SK-N-SH (cell line): ENCODE measurements around the gene MIS12. TPM values are rescaled to one million over a fixed set of nuclear protein-coding genes. Genes with fewer than 3 reads are reported as not detected.

Experiments used
- CTCF ChIA-PET: fragments of 300-600, 350-600 bp; formaldehyde crosslinking; extraction: SDS; loops from one replicate; lab custom pipeline; 2021; lab: Yijun Ruan, JAX
- POLR2A ChIA-PET: fragments of 350-600 bp; sonication (Branson Sonifier 250); formaldehyde crosslinking; extraction: SDS; loops from one replicate; lab custom pipeline; 2020; ENCODE audit warnings: antibody characterized with exemption, inconsistent platforms; lab: Yijun Ruan, JAX
- DNase-seq: peaks from one replicate; pipeline ENCODE4 v3.0.0; 2012
- H2AFZ ChIP-seq: fragments of 200-600 bp; sonication (generic); 2 replicates; pipeline ENCODE4 v1.8.1; 2016; ENCODE audit warnings: antibody characterized with exemption, mild to moderate bottlenecking, low read depth
- H3F3A ChIP-seq: fragments of 200-600 bp; sonication (generic); replicated peaks from 2 replicates; pipeline ENCODE3; 2016; ENCODE audit warnings: antibody characterized with exemption, mild to moderate bottlenecking; ENCODE audit not compliant: insufficient read depth
- H3K27ac ChIP-seq, 2 experiments: fragments of 200-500 bp in 1 of 2; fragments of 200-600 bp in 1 of 2; sonication (Bioruptor generic) in 1 of 2; sonication (generic), shearing (Covaris generic) in 1 of 2; 2 replicates each; pipeline versions ENCODE4 v1.5.1 to v1.6.1; 2014 to 2016; ENCODE audit warnings: low read depth in 2 of 2, inconsistent platforms in 1 of 2, low read length in 1 of 2, mild to moderate bottlenecking in 1 of 2, mixed read lengths in 1 of 2
- H3K27me3 ChIP-seq: fragments of 200-600 bp; sonication (generic), shearing (Covaris generic); 2 replicates; pipeline ENCODE4 v1.6.1; 2016; ENCODE audit warnings: mixed run types; ENCODE audit not compliant: insufficient read depth
- H3K36me3 ChIP-seq, 2 experiments: fragments of 200-500 bp in 1 of 2; fragments of 200-600 bp in 1 of 2; sonication (Bioruptor generic) in 1 of 2; sonication (generic) in 1 of 2; replicated peaks in 1 of 2; 2 replicates each; pipeline versions ENCODE3 to v1.5.1; 2014 to 2016; ENCODE audit warnings: low read length in 1 of 2, mild to moderate bottlenecking in 1 of 2; ENCODE audit not compliant: insufficient read depth in 2 of 2, control insufficient read depth in 1 of 2
- H3K4me1 ChIP-seq, 2 experiments: fragments of 200-500 bp in 1 of 2; fragments of 200-600 bp in 1 of 2; sonication (Bioruptor generic) in 1 of 2; sonication (generic), shearing (Covaris generic) in 1 of 2; 2 replicates each; pipeline versions ENCODE4 v1.5.1 to v1.6.1; 2014 to 2016; ENCODE audit warnings: low read depth in 1 of 2, low read length in 1 of 2, mixed run types in 1 of 2; ENCODE audit not compliant: insufficient read depth in 2 of 2, control insufficient read depth in 1 of 2
- H3K4me2 ChIP-seq: fragments of 200-600 bp; sonication (generic), shearing (Covaris generic); 2 replicates; pipeline ENCODE4 v1.6.1; 2017; ENCODE audit warnings: mixed run types
- H3K4me3 ChIP-seq, 2 experiments: fragments of 200-500 bp in 1 of 2; fragments of 200-600 bp in 1 of 2; sonication (Bioruptor generic) in 1 of 2; sonication (generic), shearing (Covaris generic) in 1 of 2; 2 replicates each; pipeline versions ENCODE4 v1.5.1 to v1.8.1; 2014 to 2016; ENCODE audit warnings: low read depth in 2 of 2, inconsistent platforms in 1 of 2, low read length in 1 of 2, mild to moderate bottlenecking in 1 of 2, mixed read lengths in 1 of 2, moderate library complexity in 1 of 2
- H3K79me2 ChIP-seq: fragments of 200-600 bp; sonication (generic); 2 replicates; pipeline ENCODE4 v1.8.1; 2017; ENCODE audit warnings: mild to moderate bottlenecking; ENCODE audit not compliant: insufficient read depth
- H3K9ac ChIP-seq: fragments of 200-600 bp; sonication (generic); 2 replicates; pipeline ENCODE4 v1.6.1; 2017; ENCODE audit warnings: mixed run types
- H3K9me2 ChIP-seq: fragments of 200-600 bp; sonication (generic); 2 replicates; pipeline ENCODE4 v1.6.1; 2017; ENCODE audit warnings: mixed run types
- H3K9me3 ChIP-seq: fragments of 200-600 bp; sonication (generic); 2 replicates; pipeline ENCODE4 v1.6.1; 2017; ENCODE audit warnings: mixed run types, mild to moderate bottlenecking, moderate library complexity
- H4K20me1 ChIP-seq: fragments of 200-600 bp; sonication (generic); 2 replicates; pipeline ENCODE4 v1.6.1; 2017; ENCODE audit warnings: mild to moderate bottlenecking, mixed run types; ENCODE audit not compliant: insufficient read depth
- ELF1 ChIP-seq: IDR thresholded peaks from 2 replicates; pipeline ENCODE4 v1.4.0; 2012
- EZH2phosphoT487 ChIP-seq: fragments of 200-600 bp; sonication (generic); IDR thresholded peaks from 2 replicates; pipeline ENCODE4 v1.6.1; 2017; ENCODE audit warnings: low read depth, mixed run types, mild to moderate bottlenecking, antibody characterized with exemption, moderate library complexity, borderline replicate concordance
- GATA2 ChIP-seq: sonication (generic); formaldehyde crosslinking; IDR thresholded peaks from 2 replicates; pipeline ENCODE4 v1.5.0; 2020; ENCODE audit warnings: mild to moderate bottlenecking, missing genetic modification reagents
- JUND ChIP-seq: IDR thresholded peaks from 2 replicates; pipeline ENCODE4 v1.4.0; 2012
- NFIC ChIP-seq: IDR thresholded peaks from 2 replicates; pipeline ENCODE4 v1.4.0; 2012; ENCODE audit warnings: borderline replicate concordance
- RCOR1 ChIP-seq: fragments of 150-350 bp; IDR thresholded peaks from 2 replicates; pipeline ENCODE4 v1.6.1; 2017; ENCODE audit warnings: antibody characterized with exemption, low read length
- RXRA ChIP-seq: IDR thresholded peaks from 2 replicates; pipeline ENCODE4 v1.4.0; 2012; ENCODE audit warnings: low read depth, mild to moderate bottlenecking, borderline replicate concordance
- SIN3A ChIP-seq: IDR thresholded peaks from 2 replicates; pipeline ENCODE4 v1.6.1; 2012; ENCODE audit warnings: low read depth, mild to moderate bottlenecking, low read length, moderate library complexity, borderline replicate concordance
- SMC3 ChIP-seq: IDR thresholded peaks from 2 replicates; pipeline ENCODE4 v1.6.1; 2012; ENCODE audit warnings: low read depth, low read length, improper control_type of control experiment
- TCF12 ChIP-seq: IDR thresholded peaks from 2 replicates; pipeline ENCODE4 v1.4.0; 2012
- WGBS: methylation state at CpG from one replicate; pipeline ENCODE4 v1.1.6; 2017; ENCODE audit warnings: low lambda C conversion rate; 5-methylcytosine and 5-hydroxymethylcytosine counted together
- polyA plus RNA-seq, 3 experiments: library from polyadenylated mRNA; depleted of rRNA; stranded (reverse); fragments of >200 nt; gene quantifications; 2 replicates each; pipeline ENCODE4 v1.2.3, GENCODE V29; 2012
- TF ChIP-seq, protein P1 (sequence below): IDR thresholded peaks from 2 replicates; pipeline ENCODE4 v1.4.0; 2012; ENCODE audit warnings: low read depth
- TF ChIP-seq, protein P2 (sequence below): IDR thresholded peaks from 2 replicates; pipeline ENCODE4; 2012
- TF ChIP-seq, protein P3 (sequence below): fragments of 200-600 bp; sonication (generic); IDR thresholded peaks from 2 replicates; pipeline ENCODE4 v1.6.1; 2017; ENCODE audit warnings: antibody characterized with exemption, mild to moderate bottlenecking, moderate library complexity
- TF ChIP-seq, protein P4 (sequence below): IDR thresholded peaks from 2 replicates; pipeline ENCODE4 v1.4.0; 2012; ENCODE audit warnings: low read depth, borderline replicate concordance

The MIS12 gene
- polyA plus RNA-seq, 1 of the 3 experiments (the other 2 are of a cell fraction) = 9.3 TPM

DNA sequence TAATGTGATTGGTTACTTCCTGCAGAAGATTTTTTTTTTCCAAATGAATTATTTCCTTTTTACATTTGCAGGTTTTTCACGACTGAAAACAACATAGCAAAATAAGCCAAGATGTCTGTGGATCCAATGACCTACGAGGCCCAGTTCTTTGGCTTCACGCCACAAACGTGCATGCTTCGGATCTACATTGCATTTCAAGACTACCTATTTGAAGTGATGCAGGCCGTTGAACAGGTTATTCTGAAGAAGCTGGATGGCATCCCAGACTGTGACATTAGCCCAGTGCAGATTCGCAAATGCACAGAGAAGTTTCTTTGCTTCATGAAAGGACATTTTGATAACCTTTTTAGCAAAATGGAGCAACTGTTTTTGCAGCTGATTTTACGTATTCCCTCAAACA lies 2.4 kb downstream of the MIS12 start:
- H3K4me2 ChIP-seq = no peak overlapping the region
- no peak for DNase-seq
- no peak overlapping the region for H3K27ac ChIP-seq
- peaks cover 33 to 41% of the 10 kb centered on the region in 2 experiments for H3K36me3 ChIP-seq
- no peaks in the 10 kb centered on the region for H3K9me2 ChIP-seq
- H3K27me3 ChIP-seq = no peaks in the 10 kb centered on the region
- H3F3A ChIP-seq = peaks cover 9% of the 10 kb centered on the region
- no peak for TF ChIP-seq GATA2 (CRISPR knock-in tag)
- TF ChIP-seq RXRA = no peak
- peaks cover 15 to 16% of the 10 kb centered on the region in 2 experiments; a peak in 3 of 4 replicates for H3K4me1 ChIP-seq
- H3K9me3 ChIP-seq = no peaks in the 10 kb centered on the region; the same call in 1 of the 2 replicates
- peaks cover 54% of the 10 kb centered on the region for H3K79me2 ChIP-seq
- ChIA-PET CTCF (no interaction called here), POLR2A (interaction anchor here (1.2 to 5.5 kb wide), 2 partner anchors 8 to 11 kb away, joined by 3 to 46 read pairs; a partner anchor contains a TSS)
- no peak overlapping the region for H3K4me3 ChIP-seq
- no peaks in the 10 kb centered on the region for H4K20me1 ChIP-seq
- WGBS = 85% methylated on average over 8 of the region's 8 CpGs
- no peak overlapping the region for H2AFZ ChIP-seq
- no peak overlapping the region for H3K9ac ChIP-seq

DNA sequence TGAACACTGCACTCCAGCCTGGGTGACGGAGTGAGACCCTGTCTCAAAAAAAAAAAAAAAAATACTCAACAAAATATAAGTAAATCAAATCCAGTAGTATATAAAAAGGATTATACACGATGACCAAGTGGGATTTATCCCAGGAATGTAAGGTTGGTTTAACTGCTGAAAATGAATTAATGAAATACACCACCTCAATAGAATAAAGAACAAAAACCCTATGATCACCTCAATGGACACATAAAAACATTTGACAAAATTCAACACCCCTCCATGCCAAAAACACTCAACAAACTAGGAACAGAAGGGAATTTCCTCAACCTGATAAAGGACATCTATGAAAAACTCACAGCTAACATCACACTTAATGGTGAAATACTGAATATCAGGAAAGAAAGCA lies 6.6 kb downstream of the MIS12 start:
- ChIA-PET POLR2A (no interaction called here), CTCF (no interaction called here)
- H3K9me3 ChIP-seq = no peaks in the 10 kb centered on the region; the same call in 1 of the 2 replicates
- no peaks in the 10 kb centered on the region for H3F3A ChIP-seq
- TF ChIP-seq, protein P1, sequence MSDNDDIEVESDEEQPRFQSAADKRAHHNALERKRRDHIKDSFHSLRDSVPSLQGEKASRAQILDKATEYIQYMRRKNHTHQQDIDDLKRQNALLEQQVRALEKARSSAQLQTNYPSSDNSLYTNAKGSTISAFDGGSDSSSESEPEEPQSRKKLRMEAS = no peak
- TF ChIP-seq TCF12 (no peak), JUND (no peak), EZH2phosphoT487 (no peak), SMC3 (no peak), NFIC (no peak), GATA2 (CRISPR knock-in tag) (no peak), RCOR1 (no peak), ELF1 (no peak), SIN3A (no peak)
- TF ChIP-seq, protein P2, sequence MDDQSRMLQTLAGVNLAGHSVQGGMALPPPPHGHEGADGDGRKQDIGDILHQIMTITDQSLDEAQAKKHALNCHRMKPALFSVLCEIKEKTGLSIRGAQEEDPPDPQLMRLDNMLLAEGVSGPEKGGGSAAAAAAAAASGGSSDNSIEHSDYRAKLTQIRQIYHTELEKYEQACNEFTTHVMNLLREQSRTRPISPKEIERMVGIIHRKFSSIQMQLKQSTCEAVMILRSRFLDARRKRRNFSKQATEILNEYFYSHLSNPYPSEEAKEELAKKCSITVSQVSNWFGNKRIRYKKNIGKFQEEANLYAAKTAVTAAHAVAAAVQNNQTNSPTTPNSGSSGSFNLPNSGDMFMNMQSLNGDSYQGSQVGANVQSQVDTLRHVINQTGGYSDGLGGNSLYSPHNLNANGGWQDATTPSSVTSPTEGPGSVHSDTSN = no peak
- TF ChIP-seq, protein P3, sequence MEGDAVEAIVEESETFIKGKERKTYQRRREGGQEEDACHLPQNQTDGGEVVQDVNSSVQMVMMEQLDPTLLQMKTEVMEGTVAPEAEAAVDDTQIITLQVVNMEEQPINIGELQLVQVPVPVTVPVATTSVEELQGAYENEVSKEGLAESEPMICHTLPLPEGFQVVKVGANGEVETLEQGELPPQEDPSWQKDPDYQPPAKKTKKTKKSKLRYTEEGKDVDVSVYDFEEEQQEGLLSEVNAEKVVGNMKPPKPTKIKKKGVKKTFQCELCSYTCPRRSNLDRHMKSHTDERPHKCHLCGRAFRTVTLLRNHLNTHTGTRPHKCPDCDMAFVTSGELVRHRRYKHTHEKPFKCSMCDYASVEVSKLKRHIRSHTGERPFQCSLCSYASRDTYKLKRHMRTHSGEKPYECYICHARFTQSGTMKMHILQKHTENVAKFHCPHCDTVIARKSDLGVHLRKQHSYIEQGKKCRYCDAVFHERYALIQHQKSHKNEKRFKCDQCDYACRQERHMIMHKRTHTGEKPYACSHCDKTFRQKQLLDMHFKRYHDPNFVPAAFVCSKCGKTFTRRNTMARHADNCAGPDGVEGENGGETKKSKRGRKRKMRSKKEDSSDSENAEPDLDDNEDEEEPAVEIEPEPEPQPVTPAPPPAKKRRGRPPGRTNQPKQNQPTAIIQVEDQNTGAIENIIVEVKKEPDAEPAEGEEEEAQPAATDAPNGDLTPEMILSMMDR = no peak
- TF ChIP-seq, protein P4, sequence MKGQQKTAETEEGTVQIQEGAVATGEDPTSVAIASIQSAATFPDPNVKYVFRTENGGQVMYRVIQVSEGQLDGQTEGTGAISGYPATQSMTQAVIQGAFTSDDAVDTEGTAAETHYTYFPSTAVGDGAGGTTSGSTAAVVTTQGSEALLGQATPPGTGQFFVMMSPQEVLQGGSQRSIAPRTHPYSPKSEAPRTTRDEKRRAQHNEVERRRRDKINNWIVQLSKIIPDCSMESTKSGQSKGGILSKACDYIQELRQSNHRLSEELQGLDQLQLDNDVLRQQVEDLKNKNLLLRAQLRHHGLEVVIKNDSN = no peak
- peaks cover 27 to 29% of the 10 kb centered on the region in 2 experiments for H3K36me3 ChIP-seq
- 93% methylated on average over 2 of the region's 2 CpGs for WGBS
- no peaks in the 10 kb centered on the region for H3K27me3 ChIP-seq
- no peak overlapping the region for H3K4me2 ChIP-seq
- H3K4me1 ChIP-seq = peaks cover 0 to 3% of the 10 kb centered on the region in 2 experiments; a peak in 1 of 4 replicates
- H2AFZ ChIP-seq = no peak overlapping the region
- H3K9ac ChIP-seq = no peak overlapping the region
- no peak overlapping the region for H3K4me3 ChIP-seq
- H4K20me1 ChIP-seq = no peaks in the 10 kb centered on the region
- H3K9me2 ChIP-seq = no peaks in the 10 kb centered on the region
- no peak overlapping the region for H3K27ac ChIP-seq
- peaks cover 20% of the 10 kb centered on the region for H3K79me2 ChIP-seq
- no peak for DNase-seq
